H9 (cell line): ENCODE data around the gene ABHD8. TPM values are rescaled to one million over a fixed set of nuclear protein-coding genes. Genes with fewer than 3 reads are reported as not detected.

Experiments used
- DNase-seq: peaks from one replicate; pipeline ENCODE4 v3.0.0-alpha.2; 2017
- H2AFZ ChIP-seq: one replicate; pipeline ENCODE4 v1.6.1; 2013; ENCODE audit warnings: mild to moderate bottlenecking, low read length, control low read depth, moderate library complexity
- H2AK5ac ChIP-seq: 2 replicates; pipeline ENCODE4 v1.6.1; 2013; ENCODE audit warnings: low read length, control low read depth, mixed read lengths; ENCODE audit not compliant: insufficient read length
- H2BK120ac ChIP-seq: one replicate; pipeline ENCODE4 v1.6.1; 2013; ENCODE audit warnings: low read depth, mild to moderate bottlenecking, low read length, control low read depth, inconsistent platforms; ENCODE audit not compliant: poor library complexity, severe bottlenecking
- H2BK12ac ChIP-seq: 2 replicates; pipeline ENCODE4 v1.6.1; 2013; ENCODE audit warnings: low read length, control low read depth, mixed read lengths, low read depth; ENCODE audit not compliant: insufficient read length
- H2BK15ac ChIP-seq: 2 replicates; pipeline ENCODE4 v1.6.1; 2013; ENCODE audit warnings: low read depth, low read length, control low read depth
- H2BK20ac ChIP-seq: one replicate; pipeline ENCODE4 v1.6.1; 2013; ENCODE audit warnings: low read depth, mild to moderate bottlenecking, low read length, control low read depth, inconsistent platforms; ENCODE audit not compliant: poor library complexity, severe bottlenecking
- H2BK5ac ChIP-seq: 2 replicates; pipeline ENCODE4 v1.6.1; 2013; ENCODE audit warnings: low read length, control low read depth, mixed read lengths; ENCODE audit not compliant: insufficient read length
- H3K14ac ChIP-seq: 2 replicates; pipeline ENCODE4 v1.6.1; 2013; ENCODE audit warnings: low read length, control low read depth; ENCODE audit not compliant: insufficient read depth
- H3K18ac ChIP-seq: 2 replicates; pipeline ENCODE4 v1.6.1; 2013; ENCODE audit warnings: low read depth, mild to moderate bottlenecking, mixed read lengths, low read length, control low read depth; ENCODE audit not compliant: insufficient read length
- H3K23ac ChIP-seq: 2 replicates; pipeline ENCODE4 v1.6.1; 2013; ENCODE audit warnings: low read length, control low read depth, mixed read lengths, low read depth; ENCODE audit not compliant: insufficient read length
- H3K23me2 ChIP-seq: 2 replicates; pipeline ENCODE4 v1.6.1; 2013; ENCODE audit warnings: low read depth, mild to moderate bottlenecking, mixed read lengths, low read length, control low read depth; ENCODE audit not compliant: insufficient read length, poor library complexity, severe bottlenecking
- H3K27ac ChIP-seq: 2 replicates; pipeline ENCODE4 v1.5.1; 2013; ENCODE audit warnings: low read length, control low read depth, mixed read lengths, low read depth; ENCODE audit not compliant: insufficient read length
- H3K27me3 ChIP-seq: 2 replicates; pipeline ENCODE4 v1.6.1; 2013; ENCODE audit warnings: low read length, control low read depth, inconsistent platforms; ENCODE audit not compliant: insufficient read depth
- H3K4ac ChIP-seq: 2 replicates; pipeline ENCODE4 v1.6.1; 2013; ENCODE audit warnings: low read depth, mild to moderate bottlenecking, control low read depth, inconsistent platforms, low read length, moderate library complexity
- H3K4me1 ChIP-seq: 2 replicates; pipeline ENCODE4 v1.6.1; 2013; ENCODE audit warnings: low read length, control low read depth, inconsistent platforms; ENCODE audit not compliant: insufficient read depth
- H3K4me2 ChIP-seq: 2 replicates; pipeline ENCODE4 v1.6.1; 2013; ENCODE audit warnings: low read length, control low read depth, mixed read lengths; ENCODE audit not compliant: insufficient read length, insufficient read depth
- H3K56ac ChIP-seq: 2 replicates; pipeline ENCODE4 v1.6.1; 2013; ENCODE audit warnings: low read depth, mild to moderate bottlenecking, mixed read lengths, low read length, control low read depth; ENCODE audit not compliant: insufficient read length
- H3K79me1 ChIP-seq: 2 replicates; pipeline ENCODE4 v1.6.1; 2013; ENCODE audit warnings: low read depth, mild to moderate bottlenecking, moderate library complexity, low read length, control low read depth, inconsistent platforms; ENCODE audit not compliant: insufficient read depth, poor library complexity, severe bottlenecking
- H3K79me2 ChIP-seq: 2 replicates; pipeline ENCODE4 v1.6.1; 2013; ENCODE audit warnings: low read length, control low read depth, inconsistent platforms; ENCODE audit not compliant: insufficient read depth
- H3K9ac ChIP-seq: 2 replicates; pipeline ENCODE4 v1.6.1; 2013; ENCODE audit warnings: low read length, control low read depth, mixed read lengths; ENCODE audit not compliant: insufficient read length; ENCODE audit errors: extremely low read depth
- H3K9me3 ChIP-seq: one replicate; pipeline ENCODE4 v1.6.1; 2013; ENCODE audit warnings: low read depth, low read length, inconsistent platforms; ENCODE audit not compliant: control insufficient read depth
- H3T11ph ChIP-seq: one replicate; pipeline ENCODE4 v1.6.1; 2013; ENCODE audit warnings: mild to moderate bottlenecking, low read length, control low read depth, inconsistent platforms
- H4K20me1 ChIP-seq: one replicate; pipeline ENCODE4 v1.6.1; 2013; ENCODE audit not compliant: control insufficient read depth, insufficient read length, insufficient read depth
- H4K5ac ChIP-seq: 2 replicates; pipeline ENCODE4 v1.6.1; 2013; ENCODE audit warnings: low read depth, mild to moderate bottlenecking, mixed read lengths, low read length, control low read depth; ENCODE audit not compliant: insufficient read length
- H4K8ac ChIP-seq: replicated peaks from 2 replicates; pipeline ENCODE4 v1.6.1; 2013; ENCODE audit warnings: low read length, control low read depth, mixed read lengths, low read depth; ENCODE audit not compliant: insufficient read length
- H4K91ac ChIP-seq: 2 replicates; pipeline ENCODE4 v1.6.1; 2013; ENCODE audit warnings: low read depth, mild to moderate bottlenecking, moderate library complexity, mixed read lengths, low read length, control low read depth; ENCODE audit not compliant: insufficient read length
- H3K27ac Mint-ChIP-seq, 3 experiments: 2 replicates in 2 of 3; 3 replicates in 1 of 3; pipeline ENCODE4 v1.8.0; 2020 to 2021; ENCODE audit warnings: mixed read lengths in 3 of 3, mild to moderate bottlenecking in 1 of 3, moderate library complexity in 1 of 3
- H3K27me3 Mint-ChIP-seq: 2 replicates; pipeline ENCODE4 v1.8.0; 2021; ENCODE audit warnings: low read depth, mild to moderate bottlenecking, moderate library complexity, mixed read lengths
- H3K36me3 Mint-ChIP-seq, 3 experiments: 2 replicates in 2 of 3; 3 replicates in 1 of 3; pipeline ENCODE4 v1.8.0; 2020 to 2021; ENCODE audit warnings: low read depth in 3 of 3, mixed read lengths in 3 of 3; ENCODE audit not compliant: insufficient read depth in 1 of 3
- H3K4me1 Mint-ChIP-seq, 2 experiments: 2 replicates each; pipeline ENCODE4 v1.8.0; 2020; ENCODE audit warnings: mixed read lengths in 2 of 2
- H3K4me3 Mint-ChIP-seq, 2 experiments: 2 replicates in 1 of 2; 3 replicates in 1 of 2; pipeline ENCODE4 v1.8.0; 2020 to 2021; ENCODE audit warnings: mild to moderate bottlenecking in 2 of 2, mixed read lengths in 2 of 2, moderate library complexity in 1 of 2
- H3K9me3 Mint-ChIP-seq, 2 experiments: 2 replicates in 1 of 2; 3 replicates in 1 of 2; pipeline ENCODE4 v1.8.0; 2020; ENCODE audit warnings: mild to moderate bottlenecking in 2 of 2, mixed read lengths in 2 of 2, moderate library complexity in 1 of 2
- CTCF ChIP-seq: fragments of 200-600 bp; sonication (generic); conservative IDR thresholded peaks from 3 replicates; pipeline ENCODE4 v1.8.0; 2021; ENCODE audit warnings: antibody characterized with exemption, mild to moderate bottlenecking
- WGBS: extraction: QIAGEN DNeasy Blood & Tissue Kit; methylation state at CpG from one replicate; pipeline ENCODE4 v1.1.7; 2013; ENCODE audit warnings: missing lambda C conversion rate, low lambda C conversion rate, mixed read lengths; ENCODE audit not compliant: insufficient read length; ENCODE audit errors: extremely low coverage; 5-methylcytosine and 5-hydroxymethylcytosine counted together
- total RNA-seq: library from RNA; stranded (reverse); gene quantifications from 2 replicates; pipeline ENCODE4 v1.2.1, GENCODE V29; 2021

ABHD8 gene
- total RNA-seq, 1 experiment from 2014 or later = 11.7 TPM

DNA sequence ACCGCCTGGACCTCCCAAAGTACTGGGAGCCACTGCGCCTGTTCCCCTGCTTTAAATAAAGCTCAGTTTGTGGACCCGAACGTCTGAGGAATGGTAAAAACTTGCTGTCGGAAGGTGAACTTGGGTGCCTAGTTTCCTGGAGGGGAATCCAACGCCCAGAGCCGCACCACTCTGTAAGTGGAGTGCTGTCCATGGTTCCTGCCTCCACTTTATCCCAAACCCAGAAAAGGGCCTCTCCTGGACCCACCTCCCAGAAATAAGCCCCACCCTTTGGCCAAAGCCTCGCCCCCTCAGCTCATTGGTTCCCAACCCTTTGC lies 29.1 kb upstream of the ABHD8 start:
- no CpG with 5 or more reads among the region's 8 CpGs for WGBS
- H3K9me3 Mint-ChIP-seq = no peaks in the 10 kb centered on the region; a peak in 1 of 5 replicates
- no peak overlapping the region for H2BK15ac ChIP-seq

More for the DNA sequence above, 29.1 kb upstream of the ABHD8 start:
- Histone ChIP-seq H3K18ac (no peak overlapping the region), H3K4me1 (no peaks in the 10 kb centered on the region), H2BK12ac (no peak overlapping the region), H3T11ph (no peak overlapping the region), H2BK20ac (no peak overlapping the region), H3K23me2 (peaks cover 21% of the 10 kb centered on the region), H3K79me2 (no peaks in the 10 kb centered on the region), H3K79me1 (no peaks in the 10 kb centered on the region), H4K91ac (no peak overlapping the region), H2AK5ac (no peak overlapping the region), H4K20me1 (no peaks in the 10 kb centered on the region), H3K9me3 (no peaks in the 10 kb centered on the region), H2BK120ac (no peak overlapping the region), H3K14ac (no peak overlapping the region), H4K8ac (no peak overlapping the region), H2BK5ac (no peak overlapping the region), H3K4me2 (no peak overlapping the region), H3K27ac (no peak overlapping the region), H4K5ac (no peak overlapping the region), H3K27me3 (no peaks in the 10 kb centered on the region), H3K56ac (no peak overlapping the region), H3K9ac (no peak overlapping the region), H3K4ac (no peak overlapping the region), H2AFZ (no peak overlapping the region), H3K23ac (no peak overlapping the region)
- H3K4me3 Mint-ChIP-seq = peak overlapping the region in 1 of 2 experiments; percentile 75; a peak in 1 of 5 replicates
- peaks cover 6% of the 10 kb centered on the region for H3K27me3 Mint-ChIP-seq
- H3K27ac Mint-ChIP-seq = no peak overlapping the region
- no peak for DNase-seq
- H3K4me1 Mint-ChIP-seq = peaks cover 14 to 35% of the 10 kb centered on the region in 2 experiments
- peaks cover 11 to 29% (median 25%) of the 10 kb centered on the region in 3 experiments for H3K36me3 Mint-ChIP-seq
- TF ChIP-seq CTCF = no peak
